GM20000 (cell line): Measurements from ENCODE around the gene CELF2.

Source experiments
- DNase-seq: peaks from one replicate; pipeline ENCODE4 v3.0.0; 2012; ENCODE audit warnings: low spot score
- CTCF ChIP-seq: IDR thresholded peaks from 2 replicates; pipeline ENCODE4 v1.5.1; 2012; ENCODE audit warnings: mild to moderate bottlenecking, control low read depth; ENCODE audit errors: extremely low read depth, missing control alignments

CELF2 gene

GRCh38 chr10:11319990-11320602 lies 302.4 kb downstream of the CELF2 start:
- DNase-seq: no peak
- no peak for TF ChIP-seq CTCF

- no peak for DNase-seq
- TF ChIP-seq CTCF: no peak
These were observed 303.3 kb downstream of the CELF2 start for GRCh38 chr10:11320809-11321520.

GRCh38 chr10:11322698-11323097 lies 305.0 kb downstream of the CELF2 start:
- no peak for DNase-seq
- no peak for TF ChIP-seq CTCF

GRCh38 chr10:11324761-11325321 lies 307.2 kb downstream of the CELF2 start:
- DNase-seq: no peak
- no peak for TF ChIP-seq CTCF

GRCh38 chr10:11325817-11326216 lies 308.1 kb downstream of the CELF2 start:
- DNase-seq: no peak

GRCh38 chr10:11326241-11326640 lies 308.6 kb downstream of the CELF2 start:
- TF ChIP-seq CTCF: no peak
- DNase-seq: no peak

More at GRCh38 chr10:11325817-11326216, 308.1 kb downstream of the CELF2 start:
- TF ChIP-seq CTCF: no peak

GRCh38 chr10:11326913-11327616 lies 309.4 kb downstream of the CELF2 start:
- no peak for DNase-seq

More at GRCh38 chr10:11326913-11327616, 309.4 kb downstream of the CELF2 start:
- no peak for TF ChIP-seq CTCF
